A549 (cell line): ENCODE data around the gene SLC7A8.

Source experiments
- CTCF ChIP-seq: fragments of >200 bp; sonication (Bioruptor Twin); formaldehyde crosslinking; IDR thresholded peaks from 3 replicates; pipeline ENCODE4 v1.5.1; 2016
- POLR2A ChIP-seq: IDR thresholded peaks from 2 replicates; pipeline ENCODE4 v1.6.1; 2012; ENCODE audit warnings: mild to moderate bottlenecking, low read length
- POLR2AphosphoS2 ChIP-seq: conservative IDR thresholded peaks from 2 replicates; pipeline ENCODE4 v1.6.1; 2012; ENCODE audit warnings: low read length, improper control_type of control experiment, inconsistent platforms

DNA sequence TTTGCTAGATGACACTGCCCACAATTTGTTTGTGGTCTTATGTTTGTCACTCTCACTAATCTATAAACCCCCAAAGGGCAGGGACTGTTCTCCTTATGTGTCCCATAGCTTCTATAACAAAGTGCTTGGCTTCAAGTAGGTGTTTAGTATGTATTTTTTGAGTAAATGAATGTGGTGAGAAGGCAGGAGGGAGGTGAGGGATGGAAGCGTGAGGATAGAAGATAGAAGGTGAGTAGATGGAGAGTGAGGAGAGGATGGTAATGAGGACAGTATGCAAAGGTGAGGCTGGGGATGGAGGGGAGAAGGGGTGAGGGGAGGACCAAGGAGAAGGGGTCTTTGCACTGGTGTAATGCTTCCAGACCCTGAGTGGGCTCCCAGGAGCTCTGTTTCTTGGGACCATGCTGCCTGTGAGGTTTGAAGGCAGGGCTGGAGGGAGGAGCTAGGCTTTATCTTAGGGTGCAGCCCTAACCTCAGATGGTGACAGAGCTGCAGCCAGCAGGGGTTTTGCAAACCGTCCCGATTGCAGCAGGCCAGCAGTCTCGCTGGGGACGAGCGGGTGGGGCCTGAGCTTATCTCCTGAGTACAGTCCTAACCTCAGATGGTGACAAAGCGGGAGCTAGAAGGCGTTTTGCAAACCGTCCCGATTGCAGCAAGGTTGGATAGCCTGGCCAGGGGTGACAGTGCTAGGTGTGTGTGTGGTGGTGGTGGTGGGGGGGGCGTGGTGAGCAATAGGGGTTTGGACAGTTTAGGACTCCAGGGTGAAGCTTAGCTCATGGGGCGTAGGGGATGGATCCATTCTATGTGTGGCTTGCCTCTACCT is 70.9 kb downstream of the SLC7A8 start:
- no peak for TF ChIP-seq CTCF
- TF ChIP-seq POLR2AphosphoS2 = no peak
- no peak for TF ChIP-seq POLR2A
